Gastroesophageal sphincter (tissue), 3 donors: ENCODE measurements around the gene CNTNAP4.

ENCODE experiments used
- CTCF ChIP-seq, 4 experiments: fragments of 200-600 bp in 2 of 4; fragments of 450-650 bp in 2 of 4; sonication (generic) in 1 of 4; IDR thresholded peaks; one replicate each; pipeline ENCODE4 v1.5.1; 2017 to 2019; ENCODE audit warnings: antibody characterized with exemption in 4 of 4, mild to moderate bottlenecking in 2 of 4, moderate library complexity in 2 of 4
- POLR2AphosphoS5 ChIP-seq: sonication (generic); formaldehyde crosslinking; IDR thresholded peaks from one replicate; pipeline ENCODE4 v1.6.1; 2017; ENCODE audit warnings: antibody characterized with exemption

GRCh38 chr16:76370344-76370743, 93.1 kb downstream of the CNTNAP4 start:
- TF ChIP-seq CTCF (IDR thresholded peaks at IDR 0.05) (no peak), POLR2AphosphoS5 (no peak)
